Spleen (tissue), 7 donors: ENCODE data around the gene C5orf63.

Experiments
- POLR2A ChIP-seq, 3 donors: fragments of 450-650 bp; IDR thresholded peaks; one replicate each; pipeline ENCODE4 v1.5.1; 2017; ENCODE audit warnings: antibody characterized with exemption in 3 of 3, mild to moderate bottlenecking in 1 of 3
- POLR2AphosphoS5 ChIP-seq, 3 donors: sonication (generic); formaldehyde crosslinking; IDR thresholded peaks; one replicate each; pipeline ENCODE4 v1.5.1; 2017; ENCODE audit warnings: antibody characterized with exemption in 3 of 3
- TF ChIP-seq, protein P1 (sequence below), 11 experiments: fragments of 200-600 bp in 7 of 11; fragments of 450-650 bp in 4 of 11; sonication (generic) in 4 of 11; IDR thresholded peaks in 8 of 11; conservative IDR thresholded peaks in 3 of 11; 1 replicate in 7 of 11; 2 replicates in 4 of 11; pipeline versions ENCODE4 v1.4.0 to v1.8.0; 2016 to 2021; ENCODE audit warnings: antibody characterized with exemption in 11 of 11, inconsistent platforms in 4 of 11, mild to moderate bottlenecking in 1 of 11
- donor health status: DM: no; HTN: no; CAD: no; lungs with moderate emphysema.
- donor health status: DM: no; HTN: no; CAD: no.
- donor health status: DM: no; HTN: no; CAD: no.

DNA sequence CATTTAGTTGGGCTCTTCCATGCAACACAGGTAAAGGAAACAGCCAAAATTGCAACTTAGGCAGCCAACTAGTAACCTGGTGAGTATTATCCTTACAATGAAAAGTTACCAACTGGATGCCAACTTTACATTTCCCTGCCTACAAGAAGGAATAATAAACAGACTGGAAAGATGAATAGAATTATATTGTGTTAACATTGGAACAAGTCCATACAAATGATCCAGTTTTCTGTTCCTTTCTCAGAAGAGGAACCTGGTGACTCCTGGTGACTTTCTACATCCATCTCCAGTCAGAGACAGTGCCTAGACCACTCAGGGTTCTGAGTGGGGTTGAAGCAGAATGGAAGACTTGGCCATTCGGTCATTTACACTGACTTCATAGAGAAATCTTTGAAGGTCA, 63.5 kb downstream of the C5orf63 start:
- TF ChIP-seq, protein P1, sequence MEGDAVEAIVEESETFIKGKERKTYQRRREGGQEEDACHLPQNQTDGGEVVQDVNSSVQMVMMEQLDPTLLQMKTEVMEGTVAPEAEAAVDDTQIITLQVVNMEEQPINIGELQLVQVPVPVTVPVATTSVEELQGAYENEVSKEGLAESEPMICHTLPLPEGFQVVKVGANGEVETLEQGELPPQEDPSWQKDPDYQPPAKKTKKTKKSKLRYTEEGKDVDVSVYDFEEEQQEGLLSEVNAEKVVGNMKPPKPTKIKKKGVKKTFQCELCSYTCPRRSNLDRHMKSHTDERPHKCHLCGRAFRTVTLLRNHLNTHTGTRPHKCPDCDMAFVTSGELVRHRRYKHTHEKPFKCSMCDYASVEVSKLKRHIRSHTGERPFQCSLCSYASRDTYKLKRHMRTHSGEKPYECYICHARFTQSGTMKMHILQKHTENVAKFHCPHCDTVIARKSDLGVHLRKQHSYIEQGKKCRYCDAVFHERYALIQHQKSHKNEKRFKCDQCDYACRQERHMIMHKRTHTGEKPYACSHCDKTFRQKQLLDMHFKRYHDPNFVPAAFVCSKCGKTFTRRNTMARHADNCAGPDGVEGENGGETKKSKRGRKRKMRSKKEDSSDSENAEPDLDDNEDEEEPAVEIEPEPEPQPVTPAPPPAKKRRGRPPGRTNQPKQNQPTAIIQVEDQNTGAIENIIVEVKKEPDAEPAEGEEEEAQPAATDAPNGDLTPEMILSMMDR (IDR thresholded peaks at IDR 0.05 in 8 of 11, conservative IDR thresholded peaks at IDR 0.05 in 3 of 11): no peak
- TF ChIP-seq POLR2A (IDR thresholded peaks at IDR 0.05): no peak
- no peak for TF ChIP-seq POLR2AphosphoS5 (IDR thresholded peaks at IDR 0.05)
